Panc1 (cell line): ENCODE measurements around the gene MYO6. TPM values are rescaled to one million over a fixed set of nuclear protein-coding genes. Genes with fewer than 3 reads are reported as not detected.

Experiments
- ATAC-seq: fragments of 200-7000 bp; cut with Tn5 transposase; 2 replicates; pipeline ENCODE4 v1.9.1; 2020; ENCODE audit warnings: mild to moderate bottlenecking, moderate library complexity
- BruUV-seq: library from RNA; stranded (reverse); fragments of 400-500 nt; replicated peaks from 2 replicates; lab custom pipeline; 2021; lab: Mats Ljungman, UMichigan
- CTCF ChIA-PET: fragments of 300-600 bp; sonication (Branson Sonifier 250); formaldehyde crosslinking; loops from one replicate; lab custom pipeline; 2022; ENCODE audit warnings: antibody characterized with exemption; lab: Charles Lee
- POLR2A ChIA-PET: fragments of 300-600 bp; sonication (Branson Sonifier 250); formaldehyde crosslinking; loops from one replicate; lab custom pipeline; 2022; ENCODE audit warnings: antibody characterized with exemption; lab: Charles Lee
- DNase-seq: peaks from one replicate; pipeline ENCODE4 v3.0.0-alpha.2; 2010; ENCODE audit warnings: low read depth, low spot score
- H3K27ac ChIP-seq: 2 replicates; pipeline ENCODE4 v1.5.1; 2011; ENCODE audit warnings: mild to moderate bottlenecking, low read length, inconsistent platforms
- H3K27me3 ChIP-seq: fragments of 200-500 bp; sonication (Bioruptor generic); 2 replicates; pipeline ENCODE4 v1.6.0; 2014; ENCODE audit warnings: low read length, inconsistent platforms; ENCODE audit not compliant: control insufficient read depth, insufficient read depth
- H3K36me3 ChIP-seq: fragments of 200-500 bp; sonication (Bioruptor generic); 2 replicates; pipeline ENCODE4 v1.5.1; 2014; ENCODE audit warnings: inconsistent platforms, mild to moderate bottlenecking, low read length, moderate library complexity; ENCODE audit not compliant: control insufficient read depth, insufficient read depth
- H3K4me1 ChIP-seq: 2 replicates; pipeline ENCODE4 v1.5.1; 2011; ENCODE audit warnings: inconsistent platforms, mild to moderate bottlenecking, low read length, moderate library complexity; ENCODE audit not compliant: control insufficient read depth, insufficient read depth
- H3K4me3 ChIP-seq, 2 experiments: 2 replicates each; pipeline ENCODE4 v1.5.1; 2011 to 2012; ENCODE audit warnings: low read depth in 2 of 2, low read length in 2 of 2, mild to moderate bottlenecking in 2 of 2, inconsistent platforms in 1 of 2, moderate library complexity in 1 of 2
- H3K9me3 ChIP-seq: fragments of 200-500 bp; sonication (Bioruptor generic); 2 replicates; pipeline ENCODE4 v1.5.1; 2014; ENCODE audit warnings: low read depth, mild to moderate bottlenecking, inconsistent platforms, low read length, moderate library complexity; ENCODE audit not compliant: control insufficient read depth, insufficient read depth
- CTCF ChIP-seq: fragments of 450-650 bp; IDR thresholded peaks from 2 replicates; pipeline ENCODE4 v1.5.1; 2017; ENCODE audit warnings: mild to moderate bottlenecking
- POLR2AphosphoS5 ChIP-seq: IDR thresholded peaks from 2 replicates; pipeline ENCODE4 v1.6.1; 2012; ENCODE audit warnings: mild to moderate bottlenecking, low read depth, low read length, moderate library complexity
- SIN3A ChIP-seq: IDR thresholded peaks from 2 replicates; pipeline ENCODE4 v1.6.1; 2012; ENCODE audit warnings: low read depth, mild to moderate bottlenecking, low read length, moderate library complexity, borderline replicate concordance; ENCODE audit not compliant: insufficient read depth
- TCF7L2 ChIP-seq: IDR thresholded peaks from 2 replicates; pipeline ENCODE4 v1.6.1; 2011; ENCODE audit warnings: mild to moderate bottlenecking, low read depth, low read length, inconsistent platforms
- in situ Hi-C: cut with HindIII; loops from 2 replicates; pipeline ENCODE4 v1.10.0; 2016; ENCODE audit warnings: low sequenced_read_pairs, low pct_unique_long_range_greater_than_20kb
- intact Hi-C: fragments of 100-400 bp; cut with micrococcal nuclease; formaldehyde crosslinking; loops from one replicate; pipeline ENCODE4 v1.10.0; 2022; ENCODE audit not compliant: unreplicated experiment
- total RNA-seq: library from RNA; stranded (reverse); gene quantifications from one replicate; pipeline ENCODE4 v1.2.1, GENCODE V29; 2021; ENCODE audit not compliant: unreplicated experiment
- TF ChIP-seq, protein P1 (sequence below), 2 experiments: IDR thresholded peaks; 2 replicates each; pipeline ENCODE4 v1.6.1; 2011 to 2012; ENCODE audit warnings: low read depth in 2 of 2, control low read depth in 1 of 2, low read length in 1 of 2, mild to moderate bottlenecking in 1 of 2, moderate library complexity in 1 of 2; ENCODE audit not compliant: insufficient read depth in 1 of 2

MYO6 gene
- total RNA-seq, 1 experiment from 2014 or later = 52.3 TPM

DNA sequence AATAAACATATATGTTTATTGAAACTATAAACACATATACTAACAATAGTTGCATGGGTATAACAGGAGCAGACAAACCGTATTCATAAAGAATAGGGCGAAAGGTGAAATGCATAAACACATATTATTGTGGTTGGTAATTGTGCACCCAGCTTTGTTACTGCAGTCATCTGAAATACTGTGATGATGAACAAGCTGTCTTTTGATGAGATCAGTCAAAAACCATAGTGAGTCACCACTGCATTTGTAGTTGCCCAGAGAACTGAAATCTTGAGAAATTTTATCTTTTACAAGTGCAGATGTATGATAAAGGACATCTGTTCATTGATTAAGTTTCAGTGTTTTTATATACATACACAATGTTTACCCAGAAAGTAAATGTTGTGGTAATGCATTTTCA, 133.7 kb downstream of the MYO6 start:
- intact Hi-C loops (no loop called here), in situ Hi-C loops (no loop called here)
- DNase-seq (no peak), ATAC-seq (no peak)
- TF ChIP-seq CTCF (no peak), TCF7L2 (no peak), SIN3A (no peak), POLR2AphosphoS5 (no peak)
- TF ChIP-seq, protein P1, sequence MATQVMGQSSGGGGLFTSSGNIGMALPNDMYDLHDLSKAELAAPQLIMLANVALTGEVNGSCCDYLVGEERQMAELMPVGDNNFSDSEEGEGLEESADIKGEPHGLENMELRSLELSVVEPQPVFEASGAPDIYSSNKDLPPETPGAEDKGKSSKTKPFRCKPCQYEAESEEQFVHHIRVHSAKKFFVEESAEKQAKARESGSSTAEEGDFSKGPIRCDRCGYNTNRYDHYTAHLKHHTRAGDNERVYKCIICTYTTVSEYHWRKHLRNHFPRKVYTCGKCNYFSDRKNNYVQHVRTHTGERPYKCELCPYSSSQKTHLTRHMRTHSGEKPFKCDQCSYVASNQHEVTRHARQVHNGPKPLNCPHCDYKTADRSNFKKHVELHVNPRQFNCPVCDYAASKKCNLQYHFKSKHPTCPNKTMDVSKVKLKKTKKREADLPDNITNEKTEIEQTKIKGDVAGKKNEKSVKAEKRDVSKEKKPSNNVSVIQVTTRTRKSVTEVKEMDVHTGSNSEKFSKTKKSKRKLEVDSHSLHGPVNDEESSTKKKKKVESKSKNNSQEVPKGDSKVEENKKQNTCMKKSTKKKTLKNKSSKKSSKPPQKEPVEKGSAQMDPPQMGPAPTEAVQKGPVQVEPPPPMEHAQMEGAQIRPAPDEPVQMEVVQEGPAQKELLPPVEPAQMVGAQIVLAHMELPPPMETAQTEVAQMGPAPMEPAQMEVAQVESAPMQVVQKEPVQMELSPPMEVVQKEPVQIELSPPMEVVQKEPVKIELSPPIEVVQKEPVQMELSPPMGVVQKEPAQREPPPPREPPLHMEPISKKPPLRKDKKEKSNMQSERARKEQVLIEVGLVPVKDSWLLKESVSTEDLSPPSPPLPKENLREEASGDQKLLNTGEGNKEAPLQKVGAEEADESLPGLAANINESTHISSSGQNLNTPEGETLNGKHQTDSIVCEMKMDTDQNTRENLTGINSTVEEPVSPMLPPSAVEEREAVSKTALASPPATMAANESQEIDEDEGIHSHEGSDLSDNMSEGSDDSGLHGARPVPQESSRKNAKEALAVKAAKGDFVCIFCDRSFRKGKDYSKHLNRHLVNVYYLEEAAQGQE (IDR thresholded peaks at IDR 0.05; ENCODE audit: insufficient read depth in 1 of 2, low read depth in 2 of 2, low read length in 1 of 2) = no peak
- ChIA-PET POLR2A (no interaction called here), CTCF (no interaction called here)
- H3K4me3 ChIP-seq = no peak overlapping the region
- peaks cover 12% of the 10 kb centered on the region for H3K36me3 ChIP-seq
- no peaks in the 10 kb centered on the region for H3K4me1 ChIP-seq
- no peaks in the 10 kb centered on the region for H3K9me3 ChIP-seq
- no peaks in the 10 kb centered on the region for H3K27me3 ChIP-seq
- H3K27ac ChIP-seq = no peak overlapping the region
- BruUV-seq = no TSS peak

DNA sequence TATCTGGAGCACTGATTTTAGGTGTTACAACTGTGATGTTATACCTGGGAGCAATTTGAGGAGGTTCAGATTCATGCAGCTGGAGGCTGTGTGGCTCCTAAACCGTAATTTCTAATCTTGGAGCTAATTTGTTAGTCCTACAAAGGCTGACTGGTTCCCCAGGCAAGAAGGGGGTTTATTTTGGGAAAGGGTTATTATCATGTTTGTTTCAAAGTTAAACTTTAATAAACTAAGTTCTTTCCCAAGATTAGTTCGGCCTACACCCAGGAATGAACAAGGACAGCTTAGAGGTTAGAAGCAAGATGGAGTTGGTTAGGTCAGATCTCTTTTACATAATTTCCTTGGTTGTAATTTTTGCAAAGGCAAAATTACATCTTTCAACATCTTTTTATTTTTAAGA, 135.8 kb downstream of the MYO6 start:
- Histone ChIP-seq H3K4me1 (no peaks in the 10 kb centered on the region), H3K9me3 (no peaks in the 10 kb centered on the region), H3K36me3 (peaks cover 12% of the 10 kb centered on the region), H3K27me3 (no peaks in the 10 kb centered on the region), H3K27ac (no peak overlapping the region), H3K4me3 (no peak overlapping the region)
- BruUV-seq = no TSS peak
- CTCF ChIA-PET = interaction anchor here (1.0 kb wide), 1 partner anchor 8 kb away, joined by 3 read pairs; no protein-coding TSS in a partner anchor
- POLR2A ChIA-PET = no interaction called here
- no peak for ATAC-seq
- TF ChIP-seq, protein P1 (IDR thresholded peaks at IDR 0.05; ENCODE audit: insufficient read depth in 1 of 2, low read depth in 2 of 2, low read length in 1 of 2) = no peak
- TF ChIP-seq CTCF = no peak
- DNase-seq = no peak
- in situ Hi-C loops = no loop called here
- intact Hi-C loops = no loop called here
